Esophagus muscularis mucosa (tissue), 3 donors: ENCODE data around the gene MYOCOS.

ENCODE experiments used
- CTCF ChIP-seq, 3 experiments: fragments of 200-600 bp in 2 of 3; fragments of 450-650 bp in 1 of 3; sonication (generic) in 2 of 3; IDR thresholded peaks; one replicate each; pipeline ENCODE4 v1.5.1; 2017 to 2019; ENCODE audit warnings: antibody characterized with exemption in 3 of 3, mild to moderate bottlenecking in 2 of 3, moderate library complexity in 1 of 3
- POLR2A ChIP-seq: fragments of 450-650 bp; IDR thresholded peaks from one replicate; pipeline ENCODE4 v1.6.1; 2017; ENCODE audit warnings: antibody characterized with exemption, moderate library complexity, mild to moderate bottlenecking, low read depth

- TF ChIP-seq CTCF (IDR thresholded peaks at IDR 0.05), result no peak
- no peak for TF ChIP-seq POLR2A
Measured at GRCh38 chr1:171655746-171656116, 33.7 kb downstream of the MYOCOS start.
